Measurements from ENCODE around the gene CELF2.
A peak's percentile ranks its signal among the peaks of the same experiment; 100 is the strongest.

DNA sequence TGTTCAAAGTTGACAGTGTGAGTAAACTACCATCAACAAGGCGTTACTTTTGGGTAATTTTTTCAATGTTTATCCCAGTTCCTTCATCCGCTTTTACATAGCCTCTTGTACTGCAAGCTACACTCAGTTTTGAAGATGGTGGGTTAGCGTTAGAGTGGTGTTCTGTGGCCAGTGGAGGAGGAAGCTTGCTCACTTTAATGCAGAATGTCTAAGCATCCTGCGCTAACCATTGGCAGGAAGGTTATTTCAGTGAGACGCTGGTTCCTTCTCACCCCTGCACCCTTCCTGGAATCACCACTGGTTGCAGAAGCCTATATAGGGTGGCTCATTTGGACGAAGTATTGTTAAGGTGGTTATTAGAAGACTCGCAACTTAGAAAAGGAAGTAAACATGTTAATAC, 159.1 kb downstream of the CELF2 start:
- TF ChIP-seq, protein P1, sequence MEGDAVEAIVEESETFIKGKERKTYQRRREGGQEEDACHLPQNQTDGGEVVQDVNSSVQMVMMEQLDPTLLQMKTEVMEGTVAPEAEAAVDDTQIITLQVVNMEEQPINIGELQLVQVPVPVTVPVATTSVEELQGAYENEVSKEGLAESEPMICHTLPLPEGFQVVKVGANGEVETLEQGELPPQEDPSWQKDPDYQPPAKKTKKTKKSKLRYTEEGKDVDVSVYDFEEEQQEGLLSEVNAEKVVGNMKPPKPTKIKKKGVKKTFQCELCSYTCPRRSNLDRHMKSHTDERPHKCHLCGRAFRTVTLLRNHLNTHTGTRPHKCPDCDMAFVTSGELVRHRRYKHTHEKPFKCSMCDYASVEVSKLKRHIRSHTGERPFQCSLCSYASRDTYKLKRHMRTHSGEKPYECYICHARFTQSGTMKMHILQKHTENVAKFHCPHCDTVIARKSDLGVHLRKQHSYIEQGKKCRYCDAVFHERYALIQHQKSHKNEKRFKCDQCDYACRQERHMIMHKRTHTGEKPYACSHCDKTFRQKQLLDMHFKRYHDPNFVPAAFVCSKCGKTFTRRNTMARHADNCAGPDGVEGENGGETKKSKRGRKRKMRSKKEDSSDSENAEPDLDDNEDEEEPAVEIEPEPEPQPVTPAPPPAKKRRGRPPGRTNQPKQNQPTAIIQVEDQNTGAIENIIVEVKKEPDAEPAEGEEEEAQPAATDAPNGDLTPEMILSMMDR (IDR thresholded peaks at IDR 0.05): no peak
- TF ChIP-seq POLR2AphosphoS5 (IDR thresholded peaks at IDR 0.05) (no peak), POLR2A (IDR thresholded peaks at IDR 0.05) (peak in 1 of 4 donors; percentile 23), EP300 (IDR thresholded peaks at IDR 0.05) (no peak)
